Tibial nerve (tissue), 4 donors: ENCODE results near the gene CASQ1. TPM values are rescaled to one million over a fixed set of nuclear protein-coding genes. Genes with fewer than 3 reads are reported as not detected.
A peak's percentile ranks its signal among the peaks of the same experiment; 100 is the strongest.

ENCODE experiments used
- DNase-seq, 2 donors: peaks; one replicate each; pipeline ENCODE4 v3.0.0-alpha.2; 2019; ENCODE audit warnings: low spot score in 2 of 2
- H3K27ac ChIP-seq, 4 donors: fragments of 200-600 bp; sonication (generic) in 3 of 4; one replicate each; pipeline ENCODE4 v1.5.1; 2017 to 2019; ENCODE audit warnings: mild to moderate bottlenecking in 1 of 4
- H3K27me3 ChIP-seq, 2 donors: fragments of 200-600 bp; sonication (generic) in 1 of 2; one replicate each; pipeline versions ENCODE4 v1.5.1 to v1.6.0; 2017 to 2019
- H3K36me3 ChIP-seq, 3 donors: fragments of 200-600 bp; sonication (generic); one replicate each; pipeline ENCODE4 v1.5.1; 2018 to 2019
- H3K4me1 ChIP-seq, 4 donors: fragments of 200-600 bp; sonication (generic) in 3 of 4; one replicate each; pipeline ENCODE4 v1.5.1; 2017 to 2019
- H3K4me3 ChIP-seq, 4 donors: fragments of 200-600 bp; sonication (generic) in 3 of 4; one replicate each; pipeline ENCODE4 v1.5.1; 2017 to 2019; ENCODE audit warnings: mild to moderate bottlenecking in 1 of 4, moderate library complexity in 1 of 4
- H3K9me3 ChIP-seq, 4 donors: fragments of 200-600 bp; sonication (generic) in 3 of 4; one replicate each; pipeline ENCODE4 v1.5.1; 2017 to 2019
- EP300 ChIP-seq, 2 donors: sonication (generic); formaldehyde crosslinking; IDR thresholded peaks; one replicate each; pipeline ENCODE4 v1.6.1; 2017; ENCODE audit warnings: antibody characterized with exemption in 2 of 2, mild to moderate bottlenecking in 1 of 2
- POLR2A ChIP-seq, 2 donors: fragments of 450-650 bp; IDR thresholded peaks; one replicate each; pipeline ENCODE4 v1.6.1; 2017; ENCODE audit warnings: antibody characterized with exemption in 2 of 2, mild to moderate bottlenecking in 2 of 2, moderate library complexity in 2 of 2
- WGBS, 2 donors: methylation state at CpG; one replicate each; pipeline ENCODE4 v1.1.5; 2018; 5-methylcytosine and 5-hydroxymethylcytosine counted together
- total RNA-seq, 4 donors: library from RNA; depleted of rRNA; stranded (reverse); fragments of >200 nt; gene quantifications; one replicate each; pipeline ENCODE4 v1.1.0, GENCODE V29; 2016
- TF ChIP-seq, protein P1 (sequence below), 5 experiments: fragments of 200-600 bp in 3 of 5; fragments of 450-650 bp in 2 of 5; sonication (generic) in 3 of 5; IDR thresholded peaks; one replicate each; pipeline ENCODE4 v1.5.1; 2016 to 2019; ENCODE audit warnings: antibody characterized with exemption in 5 of 5, mild to moderate bottlenecking in 3 of 5, moderate library complexity in 2 of 5

The CASQ1 gene
- total RNA-seq, 4 donors from 2014 or later = 0.98 to 1.7 TPM; not detected in 2

DNA sequence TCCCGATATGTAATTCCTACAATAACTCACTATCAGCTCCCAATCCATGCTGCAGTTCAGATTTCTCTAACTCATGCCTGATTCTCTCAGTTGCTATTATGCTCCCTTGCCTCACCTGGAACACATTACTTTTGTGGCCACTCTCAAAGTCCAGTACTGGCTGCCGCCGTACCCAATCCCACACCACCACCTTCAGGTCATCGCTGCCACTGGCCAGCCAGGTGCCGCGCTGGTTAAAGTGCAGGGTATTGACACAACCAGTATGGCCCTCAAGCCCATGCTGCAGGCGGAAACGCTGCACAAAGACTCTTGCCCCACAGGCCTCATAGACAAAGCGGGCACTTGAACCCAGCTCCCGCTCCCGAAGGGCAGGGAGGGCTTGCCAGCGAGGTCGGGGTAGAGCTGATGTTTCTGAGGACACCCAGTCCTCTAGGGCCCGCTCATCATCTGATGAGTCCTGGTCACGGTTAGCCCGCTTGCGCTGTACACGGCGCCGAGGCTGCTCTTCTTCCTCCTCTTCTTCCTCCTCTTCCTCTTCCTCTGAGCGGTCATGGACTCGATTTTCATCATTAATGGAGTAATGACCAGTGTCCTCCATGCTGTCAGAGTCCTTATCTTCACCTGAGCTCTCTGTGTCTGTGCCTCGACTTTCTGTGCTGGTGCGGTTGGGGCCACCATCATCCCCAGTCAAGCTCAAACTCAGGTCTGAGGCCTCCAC is 49.4 kb downstream of the CASQ1 start:
- WGBS, 2 donors = 94 to 96% methylated on average over 22 to 24 of the region's 24 CpGs
- Histone ChIP-seq H3K4me1 (peaks cover 0 to 12% (median 0%) of the 10 kb centered on the region in 4 donors), H3K27ac (no peak overlapping the region), H3K9me3 (no peaks in the 10 kb centered on the region), H3K27me3 (no peaks in the 10 kb centered on the region), H3K4me3 (no peak overlapping the region), H3K36me3 (peaks cover 2 to 91% (median 19%) of the 10 kb centered on the region in 3 donors)
- DNase-seq = no peak
- no peak for TF ChIP-seq EP300 (IDR thresholded peaks at IDR 0.05)
- TF ChIP-seq, protein P1, sequence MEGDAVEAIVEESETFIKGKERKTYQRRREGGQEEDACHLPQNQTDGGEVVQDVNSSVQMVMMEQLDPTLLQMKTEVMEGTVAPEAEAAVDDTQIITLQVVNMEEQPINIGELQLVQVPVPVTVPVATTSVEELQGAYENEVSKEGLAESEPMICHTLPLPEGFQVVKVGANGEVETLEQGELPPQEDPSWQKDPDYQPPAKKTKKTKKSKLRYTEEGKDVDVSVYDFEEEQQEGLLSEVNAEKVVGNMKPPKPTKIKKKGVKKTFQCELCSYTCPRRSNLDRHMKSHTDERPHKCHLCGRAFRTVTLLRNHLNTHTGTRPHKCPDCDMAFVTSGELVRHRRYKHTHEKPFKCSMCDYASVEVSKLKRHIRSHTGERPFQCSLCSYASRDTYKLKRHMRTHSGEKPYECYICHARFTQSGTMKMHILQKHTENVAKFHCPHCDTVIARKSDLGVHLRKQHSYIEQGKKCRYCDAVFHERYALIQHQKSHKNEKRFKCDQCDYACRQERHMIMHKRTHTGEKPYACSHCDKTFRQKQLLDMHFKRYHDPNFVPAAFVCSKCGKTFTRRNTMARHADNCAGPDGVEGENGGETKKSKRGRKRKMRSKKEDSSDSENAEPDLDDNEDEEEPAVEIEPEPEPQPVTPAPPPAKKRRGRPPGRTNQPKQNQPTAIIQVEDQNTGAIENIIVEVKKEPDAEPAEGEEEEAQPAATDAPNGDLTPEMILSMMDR (IDR thresholded peaks at IDR 0.05) = no peak

DNA sequence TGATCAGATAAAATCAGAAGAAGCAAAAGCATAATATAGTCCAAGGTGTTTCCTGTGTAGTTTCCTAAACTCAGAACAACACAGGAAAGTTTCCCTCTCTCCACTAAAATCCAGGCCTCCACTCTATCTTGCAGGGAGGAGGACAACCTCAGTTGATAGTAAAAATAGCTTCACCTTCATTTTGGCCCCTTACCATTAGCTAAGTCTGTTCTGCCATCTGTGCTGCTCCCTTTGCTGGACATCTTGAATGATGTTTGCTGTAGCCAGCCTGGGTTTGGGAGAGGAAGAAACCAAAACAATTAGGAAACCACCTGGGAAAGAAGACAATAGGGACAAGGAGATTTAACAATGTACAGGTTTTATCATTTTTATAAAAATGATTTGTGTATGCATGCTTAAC is 53.4 kb downstream of the CASQ1 start:
- peaks cover 0 to 49% (median 0%) of the 10 kb centered on the region in 4 donors for H3K4me1 ChIP-seq
- no peaks in the 10 kb centered on the region for H3K9me3 ChIP-seq
- TF ChIP-seq, protein P1 (IDR thresholded peaks at IDR 0.05) = no peak
- no peak for TF ChIP-seq POLR2A (IDR thresholded peaks at IDR 0.05)
- TF ChIP-seq EP300 (IDR thresholded peaks at IDR 0.05) = no peak
- H3K27me3 ChIP-seq = no peaks in the 10 kb centered on the region
- peaks cover 0 to 50% (median 10%) of the 10 kb centered on the region in 3 donors for H3K36me3 ChIP-seq
- no peak overlapping the region for H3K4me3 ChIP-seq
- no peak for DNase-seq
- no peak overlapping the region for H3K27ac ChIP-seq

DNA sequence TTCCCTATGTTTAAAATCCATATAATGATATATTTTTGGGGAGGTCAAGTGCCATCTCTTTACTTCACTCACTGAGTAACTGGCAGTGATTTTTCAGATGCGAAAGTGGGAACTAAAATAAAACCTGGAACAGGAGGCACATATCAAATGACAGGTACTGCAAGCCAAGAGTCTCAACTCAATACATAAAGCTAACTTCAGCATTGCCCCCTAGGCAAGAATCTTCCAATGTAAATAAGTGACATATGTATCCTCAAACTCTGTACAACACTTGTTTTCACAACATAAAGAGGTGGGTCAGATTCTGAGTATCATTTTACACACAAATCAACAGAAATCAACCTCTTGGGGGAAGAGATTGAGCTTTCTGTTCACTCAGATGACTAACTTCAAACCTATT is 53.8 kb downstream of the CASQ1 start:
- H3K27ac ChIP-seq = no peak overlapping the region
- TF ChIP-seq POLR2A (IDR thresholded peaks at IDR 0.05) = no peak
- TF ChIP-seq EP300 (IDR thresholded peaks at IDR 0.05) = no peak
- H3K27me3 ChIP-seq = no peaks in the 10 kb centered on the region

DNA sequence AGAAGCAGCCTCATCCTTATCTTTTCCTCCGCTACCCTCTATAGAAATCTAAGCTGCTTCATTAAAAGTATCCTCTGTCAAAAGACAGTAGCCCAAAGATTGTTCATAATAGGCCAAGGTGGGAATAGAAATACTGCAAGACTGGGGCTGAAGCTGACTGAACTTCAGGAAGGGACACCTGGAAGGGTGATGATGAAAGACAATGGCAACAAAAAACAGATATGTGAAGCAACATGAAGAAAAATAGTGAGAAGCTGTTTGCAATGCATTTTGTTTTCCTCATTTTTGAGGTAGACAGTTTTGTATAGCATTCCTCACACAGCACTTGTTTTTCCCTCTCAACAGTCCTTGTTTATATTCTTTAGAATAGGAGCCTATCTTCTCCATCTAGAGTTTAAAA is 55.1 kb downstream of the CASQ1 start:
- Histone ChIP-seq H3K27ac (no peak overlapping the region), H3K27me3 (no peaks in the 10 kb centered on the region), H3K4me1 (peaks cover 0 to 49% (median 0%) of the 10 kb centered on the region in 4 donors), H3K9me3 (no peaks in the 10 kb centered on the region), H3K4me3 (no peak overlapping the region), H3K36me3 (peaks cover 0 to 34% (median 0%) of the 10 kb centered on the region in 3 donors)
- TF ChIP-seq, protein P1 (IDR thresholded peaks at IDR 0.05) = no peak
- no peak for TF ChIP-seq EP300 (IDR thresholded peaks at IDR 0.05)
- TF ChIP-seq POLR2A (IDR thresholded peaks at IDR 0.05) = no peak
- WGBS, 2 donors = 67 to 89% methylated on average over 1 of the region's 1 CpG
- no peak for DNase-seq

More for the DNA sequence above, 53.8 kb downstream of the CASQ1 start:
- Histone ChIP-seq H3K4me3 (no peak overlapping the region), H3K36me3 (peaks cover 0 to 46% (median 10%) of the 10 kb centered on the region in 3 donors), H3K4me1 (peaks cover 0 to 49% (median 0%) of the 10 kb centered on the region in 4 donors), H3K9me3 (no peaks in the 10 kb centered on the region)
- WGBS, 2 donors = 86 to 90% methylated on average over 1 of the region's 1 CpG
- no peak for DNase-seq

DNA sequence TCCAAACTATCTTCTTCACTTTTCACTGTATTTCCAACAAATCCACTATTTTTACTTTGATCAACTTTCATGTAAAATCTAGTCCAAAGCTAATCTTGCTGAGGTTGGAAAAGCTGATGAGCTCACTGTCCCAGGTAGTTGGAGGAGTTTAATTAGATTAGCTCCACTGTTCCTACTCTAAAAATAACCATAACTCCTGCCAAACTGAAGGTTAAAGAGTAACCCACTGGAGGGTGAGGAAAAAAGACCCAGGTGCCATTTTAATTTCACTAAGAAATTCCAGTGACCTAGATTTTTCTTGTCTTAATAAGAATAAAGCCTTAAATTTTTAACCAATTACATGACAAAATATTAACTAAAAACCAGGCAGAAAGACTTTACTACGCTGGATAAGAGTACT is 56.7 kb downstream of the CASQ1 start:
- H3K9me3 ChIP-seq = no peaks in the 10 kb centered on the region
- 85 to 93% methylated on average over 1 of the region's 1 CpG for WGBS, 2 donors
- TF ChIP-seq, protein P1 (IDR thresholded peaks at IDR 0.05) = no peak
- no peak overlapping the region for H3K4me3 ChIP-seq
- DNase-seq = no peak
- no peaks in the 10 kb centered on the region for H3K27me3 ChIP-seq
- H3K27ac ChIP-seq = peak overlapping the region in 1 of 4 donors; percentile 8
- H3K4me1 ChIP-seq = peaks cover 0 to 61% (median 0%) of the 10 kb centered on the region in 4 donors
- peaks cover 0 to 17% (median 0%) of the 10 kb centered on the region in 3 donors for H3K36me3 ChIP-seq
